ENCODE results near the gene CARD10.

Gene CARD10

GRCh38 chr22:37443977-37444376 lies 75.2 kb downstream of the CARD10 start:
- TF ChIP-seq, protein P1, sequence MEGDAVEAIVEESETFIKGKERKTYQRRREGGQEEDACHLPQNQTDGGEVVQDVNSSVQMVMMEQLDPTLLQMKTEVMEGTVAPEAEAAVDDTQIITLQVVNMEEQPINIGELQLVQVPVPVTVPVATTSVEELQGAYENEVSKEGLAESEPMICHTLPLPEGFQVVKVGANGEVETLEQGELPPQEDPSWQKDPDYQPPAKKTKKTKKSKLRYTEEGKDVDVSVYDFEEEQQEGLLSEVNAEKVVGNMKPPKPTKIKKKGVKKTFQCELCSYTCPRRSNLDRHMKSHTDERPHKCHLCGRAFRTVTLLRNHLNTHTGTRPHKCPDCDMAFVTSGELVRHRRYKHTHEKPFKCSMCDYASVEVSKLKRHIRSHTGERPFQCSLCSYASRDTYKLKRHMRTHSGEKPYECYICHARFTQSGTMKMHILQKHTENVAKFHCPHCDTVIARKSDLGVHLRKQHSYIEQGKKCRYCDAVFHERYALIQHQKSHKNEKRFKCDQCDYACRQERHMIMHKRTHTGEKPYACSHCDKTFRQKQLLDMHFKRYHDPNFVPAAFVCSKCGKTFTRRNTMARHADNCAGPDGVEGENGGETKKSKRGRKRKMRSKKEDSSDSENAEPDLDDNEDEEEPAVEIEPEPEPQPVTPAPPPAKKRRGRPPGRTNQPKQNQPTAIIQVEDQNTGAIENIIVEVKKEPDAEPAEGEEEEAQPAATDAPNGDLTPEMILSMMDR (conservative IDR thresholded peaks at IDR 0.05; ENCODE audit: low read length): no peak
- DNase-seq (ENCODE audit: low read depth): no peak

GRCh38 chr22:37443086-37443485 lies 76.1 kb downstream of the CARD10 start:
- TF ChIP-seq, protein P1 (conservative IDR thresholded peaks at IDR 0.05; ENCODE audit: low read length): no peak
- DNase-seq (ENCODE audit: low read depth): no peak
- no peak overlapping the region for H3K4me3 ChIP-seq (ENCODE audit: low read length)

More at GRCh38 chr22:37443977-37444376, 75.2 kb downstream of the CARD10 start:
- no peak overlapping the region for H3K4me3 ChIP-seq (ENCODE audit: low read length)

- H3K4me3 ChIP-seq (ENCODE audit: low read length): no peak overlapping the region
- TF ChIP-seq, protein P1 (conservative IDR thresholded peaks at IDR 0.05; ENCODE audit: low read length): no peak
- no peak for DNase-seq (ENCODE audit: low read depth)
These were observed 76.7 kb downstream of the CARD10 start for GRCh38 chr22:37442537-37442936.

- TF ChIP-seq, protein P1 (conservative IDR thresholded peaks at IDR 0.05; ENCODE audit: low read length): no peak
- H3K4me3 ChIP-seq (ENCODE audit: low read length): no peak overlapping the region
- no peak for DNase-seq (ENCODE audit: low read depth)
These were observed 77.1 kb downstream of the CARD10 start for GRCh38 chr22:37442135-37442534.

DNA sequence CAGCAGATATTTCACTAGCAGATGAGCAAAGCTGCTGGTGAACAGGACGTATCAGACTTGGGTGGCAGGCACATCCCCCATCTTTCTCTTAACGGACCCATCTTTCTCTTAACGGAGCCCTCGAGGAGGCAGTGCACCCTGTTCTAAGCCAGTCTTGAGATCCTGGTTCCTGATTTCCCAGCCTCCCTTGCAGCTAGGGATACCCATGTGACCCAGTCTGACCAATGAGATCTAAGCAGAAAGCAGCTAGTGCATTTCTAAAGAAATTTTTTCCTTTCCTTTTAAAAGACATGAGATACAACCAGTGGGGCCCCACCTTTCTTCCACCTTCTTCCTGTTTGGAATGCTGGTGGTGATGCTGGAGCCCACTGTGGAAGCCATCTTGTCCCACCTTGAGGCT lies 78.3 kb downstream of the CARD10 start:
- no peak overlapping the region for H3K4me3 ChIP-seq (ENCODE audit: low read length)
- DNase-seq (ENCODE audit: low read depth): no peak
- TF ChIP-seq, protein P1 (conservative IDR thresholded peaks at IDR 0.05; ENCODE audit: low read length): no peak

All from AG10803 (cell line).